K562 (cell line): ENCODE data around the gene SIK3. TPM values are rescaled to one million over a fixed set of nuclear protein-coding genes. Genes with fewer than 3 reads are reported as not detected.

ENCODE experiments used
- ARID1B ChIP-seq: fragments of 450-650 bp; IDR thresholded peaks from 2 replicates; pipeline ENCODE4 v1.6.1; 2016; ENCODE audit warnings: antibody characterized with exemption, mild to moderate bottlenecking, inconsistent platforms
- CREB1 ChIP-seq, 2 experiments: sonication (generic) in 1 of 2; formaldehyde crosslinking in 1 of 2; IDR thresholded peaks; 2 replicates each; pipeline versions ENCODE4 v1.6.1 to v1.8.0; 2012 to 2022; ENCODE audit warnings: inconsistent platforms in 1 of 2, mild to moderate bottlenecking in 1 of 2, missing genetic modification reagents in 1 of 2, moderate library complexity in 1 of 2
- CUX1 ChIP-seq: fragments of 200-800 bp; sonication (Bioruptor generic); IDR thresholded peaks from 2 replicates; pipeline ENCODE4 v1.6.1; 2016; ENCODE audit warnings: missing genetic modification characterization, missing compliant biosample characterization
- HMG20B ChIP-seq: fragments of 250-450 bp; sonication (Bioruptor Pico); IDR thresholded peaks from 2 replicates; pipeline ENCODE4 v1.5.0; 2021; ENCODE audit warnings: mild to moderate bottlenecking
- KDM4B ChIP-seq, 2 experiments: fragments of 450-650 bp in 1 of 2; sonication (generic) in 1 of 2; IDR thresholded peaks; 2 replicates each; pipeline ENCODE4 v1.6.1; 2016 to 2017; ENCODE audit warnings: borderline replicate concordance in 2 of 2, antibody characterized with exemption in 1 of 2, low read depth in 1 of 2, mild to moderate bottlenecking in 1 of 2
- RBM39 ChIP-seq: fragments of 200-400 bp; formaldehyde crosslinking; optimal IDR thresholded peaks from 2 replicates; pipeline ENCODE3; 2018; ENCODE audit warnings: low read depth, low read length
- polyA plus RNA-seq, 8 experiments: library from polyadenylated mRNA; depleted of rRNA in 4 of 8; stranded (reverse) in 5 of 8; unstranded in 3 of 8; fragments of >200 nt; fragmentation: Nextera tagmentation in 2 of 8; fragmentation: Illumina TruSeq in 1 of 8; extraction: Ambion mirVana in 2 of 8; extraction: Trizol in 1 of 8; gene quantifications; 2 replicates each; pipeline versions ENCODE4 v1.2.1 to v1.2.3, GENCODE V29; 2011 to 2014; ENCODE audit warnings: inconsistent platforms in 1 of 8, missing spikeins in 1 of 8
- total RNA-seq, 7 experiments: library from RNA; depleted of rRNA in 6 of 7; stranded (reverse); fragments of >200 nt in 6 of 7; fragmentation: Illumina TruSeq in 2 of 7; extraction: Trizol in 2 of 7; gene quantifications; 2 replicates each; pipeline versions ENCODE4 v1.2.1 to v1.2.3, GENCODE V29; 2011 to 2021; ENCODE audit warnings: low replicate concordance in 1 of 7

SIK3 gene
- total and polyA plus RNA-seq, 9 of the 15 experiments (the other 6 are each of a cell fraction or from before 2014, with no cell fraction given) = 1.6 to 21.6 (median 8.0) TPM

GRCh38 chr11:117075186-117075585 is 23.0 kb downstream of the SIK3 start (continued):
- no peak for TF ChIP-seq CUX1 (CRISPR knock-in tag)
- no peak for TF ChIP-seq RBM39
- TF ChIP-seq ARID1B = no peak
- no peak for TF ChIP-seq CREB1 (IDR thresholded peaks at IDR 0.05)
- TF ChIP-seq CREB1 (CRISPR knock-in tag; IDR thresholded peaks at IDR 0.05) = no peak
- no peak for TF ChIP-seq KDM4B (IDR thresholded peaks at IDR 0.05; ENCODE audit: borderline replicate concordance in 2 of 2, low read depth in 1 of 2)
- TF ChIP-seq HMG20B (CRISPR knock-in tag) = no peak
